Keratinocyte (primary cell): ENCODE results near the gene SMAD5. TPM values are rescaled to one million over a fixed set of nuclear protein-coding genes. Genes with fewer than 3 reads are reported as not detected.

Experiments used
- DNase-seq: peaks from one replicate; pipeline ENCODE4 v3.0.0-alpha.2; 2011; ENCODE audit warnings: low read depth, missing footprints, low spot score
- FAIRE-seq: peaks from 2 replicates; lab custom pipeline; 2011; peaks lifted over from hg19 to GRCh38; lab: Jason Lieb, UNC
- H2AFZ ChIP-seq: 2 replicates; pipeline ENCODE4 v1.6.0; 2012; ENCODE audit warnings: low read length, control low read depth, inconsistent platforms; ENCODE audit not compliant: control insufficient read depth
- H3K27ac ChIP-seq: 2 replicates; pipeline ENCODE4 v1.5.1; 2011; ENCODE audit warnings: low read length; ENCODE audit not compliant: control insufficient read depth, insufficient read depth
- H3K27me3 ChIP-seq: 3 replicates; pipeline ENCODE4 v1.6.0; 2011; ENCODE audit warnings: low read length; ENCODE audit not compliant: control insufficient read depth, insufficient read depth; ENCODE audit errors: extremely low read depth
- H3K36me3 ChIP-seq, 2 experiments: 2 replicates in 1 of 2; 3 replicates in 1 of 2; pipeline ENCODE4 v1.5.1; 2011; ENCODE audit warnings: low read length in 2 of 2, mild to moderate bottlenecking in 1 of 2; ENCODE audit not compliant: control insufficient read depth in 2 of 2, insufficient read depth in 2 of 2; ENCODE audit errors: extremely low read depth in 1 of 2
- H3K4me1 ChIP-seq: 3 replicates; pipeline ENCODE4 v1.5.1; 2011; ENCODE audit warnings: low read length; ENCODE audit not compliant: control insufficient read depth, insufficient read depth; ENCODE audit errors: extremely low read depth
- H3K4me2 ChIP-seq: 3 replicates; pipeline ENCODE4 v1.6.0; 2011; ENCODE audit warnings: low read depth, low read length; ENCODE audit not compliant: control insufficient read depth, insufficient read depth; ENCODE audit errors: extremely low read depth
- H3K4me3 ChIP-seq, 3 experiments: fragments of 200-600 bp in 1 of 3; sonication (generic) in 1 of 3; 2 replicates in 2 of 3; 3 replicates in 1 of 3; pipeline ENCODE4 v1.5.1; 2011 to 2016; ENCODE audit warnings: low read length in 3 of 3, mild to moderate bottlenecking in 3 of 3, control low read depth in 2 of 3, inconsistent platforms in 1 of 3, low read depth in 1 of 3, mixed read lengths in 1 of 3, mixed run types in 1 of 3, moderate library complexity in 1 of 3; ENCODE audit not compliant: control insufficient read depth in 2 of 3, insufficient read depth in 2 of 3; ENCODE audit errors: extremely low read depth in 1 of 3
- H3K79me2 ChIP-seq: 2 replicates; pipeline ENCODE4 v1.6.0; 2012; ENCODE audit warnings: low read length; ENCODE audit not compliant: control insufficient read depth, insufficient read depth
- H3K9ac ChIP-seq: 3 replicates; pipeline ENCODE4 v1.6.0; 2011; ENCODE audit warnings: low read length; ENCODE audit not compliant: control insufficient read depth, insufficient read depth; ENCODE audit errors: extremely low read depth
- H3K9me1 ChIP-seq: 3 replicates; pipeline ENCODE4 v1.6.0; 2011; ENCODE audit warnings: low read length; ENCODE audit not compliant: control insufficient read depth, insufficient read depth; ENCODE audit errors: extremely low read depth
- H3K9me3 ChIP-seq: 2 replicates; pipeline ENCODE4 v1.5.1; 2012; ENCODE audit warnings: low read depth, low read length; ENCODE audit not compliant: control insufficient read depth
- H4K20me1 ChIP-seq: 3 replicates; pipeline ENCODE4 v1.6.0; 2011; ENCODE audit warnings: low read length; ENCODE audit not compliant: control insufficient read depth, insufficient read depth; ENCODE audit errors: extremely low read depth
- CTCF ChIP-seq, 3 experiments: IDR thresholded peaks in 1 of 3; conservative IDR thresholded peaks in 1 of 3; optimal IDR thresholded peaks in 1 of 3; 2 replicates in 2 of 3; 3 replicates in 1 of 3; pipeline versions ENCODE3 to v1.5.1; 2011; ENCODE audit warnings: low read length in 3 of 3, mild to moderate bottlenecking in 3 of 3, moderate library complexity in 2 of 3, control low read depth in 1 of 3, inconsistent platforms in 1 of 3; ENCODE audit not compliant: insufficient read depth in 2 of 3; ENCODE audit errors: extremely low read depth in 1 of 3
- EZH2 ChIP-seq: IDR thresholded peaks from one replicate; pipeline ENCODE4 v1.6.1; 2012; ENCODE audit warnings: inconsistent platforms, mild to moderate bottlenecking, low read length, moderate library complexity
- dilution Hi-C: fragments of 300-500 bp; cut with MboI; formaldehyde crosslinking; loops from one replicate; pipeline ENCODE4 v1.7.0; 2020; ENCODE audit warnings: low sequenced_read_pairs; ENCODE audit not compliant: extremely low pct_ligation_motif_present
- polyA plus RNA-seq, 5 experiments: library from polyadenylated mRNA; depleted of rRNA in 3 of 5; stranded (reverse) in 3 of 5; stranded (forward) in 1 of 5; unstranded in 1 of 5; fragments of >200 nt; gene quantifications; 1 replicate in 1 of 5; 2 replicates in 3 of 5; 3 replicates in 1 of 5; pipeline versions ENCODE4 v1.2.1 to v1.2.3, GENCODE V29; 2011 to 2012; ENCODE audit warnings: missing spikeins in 2 of 5, low read depth in 1 of 5, low replicate concordance in 1 of 5

The SMAD5 gene
- polyA plus RNA-seq, 1 donor (not counting 4 experiments of a cell fraction or from before 2014, with no cell fraction given) = 72.1 TPM

- Histone ChIP-seq H3K9ac (no peak overlapping the region), H3K27ac (no peak overlapping the region), H2AFZ (no peak overlapping the region), H3K9me3 (peaks cover 3% of the 10 kb centered on the region), H3K4me1 (no peaks in the 10 kb centered on the region), H3K9me1 (no peaks in the 10 kb centered on the region), H3K79me2 (no peaks in the 10 kb centered on the region), H3K4me2 (no peak overlapping the region), H3K36me3 (no peaks in the 10 kb centered on the region), H3K4me3 (no peak overlapping the region), H3K27me3 (peaks cover 7% of the 10 kb centered on the region), H4K20me1 (no peaks in the 10 kb centered on the region)
- dilution Hi-C loops = no loop called here
- no peak for DNase-seq
- no peak for FAIRE-seq
- TF ChIP-seq CTCF (optimal IDR thresholded peaks at IDR 0.05 in 1 of 3, IDR thresholded peaks at IDR 0.05 in 1 of 3, conservative IDR thresholded peaks at IDR 0.05 in 1 of 3; ENCODE audit: extremely low read depth in 1 of 3, insufficient read depth in 2 of 3, low read length in 3 of 3) = no peak
Observed at GRCh38 chr5:136221340-136221739, 88.7 kb downstream of the SMAD5 start.

GRCh38 chr5:136222580-136223235, 90.1 kb downstream of the SMAD5 start:
- Histone ChIP-seq H3K9me3 (peaks cover 3% of the 10 kb centered on the region), H3K79me2 (no peaks in the 10 kb centered on the region), H3K36me3 (no peaks in the 10 kb centered on the region), H3K4me1 (no peaks in the 10 kb centered on the region), H3K27me3 (peaks cover 8% of the 10 kb centered on the region), H3K4me3 (no peak overlapping the region), H3K9me1 (no peaks in the 10 kb centered on the region), H2AFZ (no peak overlapping the region), H3K27ac (no peak overlapping the region), H3K4me2 (no peak overlapping the region), H3K9ac (no peak overlapping the region), H4K20me1 (no peaks in the 10 kb centered on the region)
- no peak for TF ChIP-seq EZH2
- dilution Hi-C loops = no loop called here
- no peak for DNase-seq
- FAIRE-seq = no peak

- Histone ChIP-seq H3K4me2 (no peak overlapping the region), H3K4me3 (no peak overlapping the region), H3K9me3 (peaks cover 3% of the 10 kb centered on the region), H2AFZ (no peak overlapping the region), H3K79me2 (no peaks in the 10 kb centered on the region), H3K9me1 (no peaks in the 10 kb centered on the region), H3K36me3 (no peaks in the 10 kb centered on the region), H3K4me1 (no peaks in the 10 kb centered on the region), H4K20me1 (no peaks in the 10 kb centered on the region), H3K27ac (no peak overlapping the region), H3K9ac (no peak overlapping the region), H3K27me3 (peaks cover 21% of the 10 kb centered on the region)
- dilution Hi-C loops = no loop called here
- DNase-seq (no peak), FAIRE-seq (no peak)
- TF ChIP-seq EZH2 = no peak
- TF ChIP-seq CTCF (optimal IDR thresholded peaks at IDR 0.05 in 1 of 3, IDR thresholded peaks at IDR 0.05 in 1 of 3, conservative IDR thresholded peaks at IDR 0.05 in 1 of 3; ENCODE audit: extremely low read depth in 1 of 3, insufficient read depth in 2 of 3, low read length in 3 of 3) = no peak
Observed at GRCh38 chr5:136225796-136226195, 93.2 kb downstream of the SMAD5 start.
